ENCODE measurements around the gene DZIP1.

Gene DZIP1

GRCh38 chr13:95643571-95643935 is 953 bp downstream of the DZIP1 start:
- no peak for DNase-seq

- no peak for DNase-seq
These were observed 1.5 kb downstream of the DZIP1 start for GRCh38 chr13:95642999-95643398.

GRCh38 chr13:95642028-95642621 is 2.4 kb downstream of the DZIP1 start:
- DNase-seq, result no peak

- DNase-seq, result no peak
These were observed 3.0 kb downstream of the DZIP1 start for GRCh38 chr13:95641291-95642027.

GRCh38 chr13:95636853-95637252 is 7.7 kb downstream of the DZIP1 start:
- DNase-seq, result no peak

GRCh38 chr13:95630593-95630992 is 13.9 kb downstream of the DZIP1 start:
- no peak for DNase-seq

GRCh38 chr13:95629071-95629470 is 15.4 kb downstream of the DZIP1 start:
- no peak for DNase-seq

- DNase-seq, result no peak
These were observed 16.0 kb downstream of the DZIP1 start for GRCh38 chr13:95628488-95628887.

GRCh38 chr13:95627590-95627989 is 16.9 kb downstream of the DZIP1 start:
- no peak for DNase-seq

- DNase-seq, result no peak
These were observed 17.7 kb downstream of the DZIP1 start for GRCh38 chr13:95626768-95627167.

- DNase-seq, result no peak
These were observed 20.5 kb downstream of the DZIP1 start for GRCh38 chr13:95624020-95624419.

GRCh38 chr13:95623141-95623540 is 21.4 kb downstream of the DZIP1 start:
- no peak for DNase-seq

GRCh38 chr13:95620825-95621498 is 23.5 kb downstream of the DZIP1 start:
- DNase-seq, result no peak

GRCh38 chr13:95620030-95620824 is 24.3 kb downstream of the DZIP1 start:
- DNase-seq, result no peak

GRCh38 chr13:95615539-95615938 is 29.0 kb downstream of the DZIP1 start:
- DNase-seq, result no peak

GRCh38 chr13:95614641-95615245 is 29.8 kb downstream of the DZIP1 start:
- DNase-seq, result no peak

GRCh38 chr13:95608640-95609323 is 35.7 kb downstream of the DZIP1 start:
- no peak for DNase-seq

GRCh38 chr13:95607366-95607765 is 37.1 kb downstream of the DZIP1 start:
- no peak for DNase-seq

- no peak for DNase-seq
These were observed 38.9 kb downstream of the DZIP1 start for GRCh38 chr13:95605448-95606125.

GRCh38 chr13:95604556-95604915 is 40.0 kb downstream of the DZIP1 start:
- DNase-seq, result no peak

GRCh38 chr13:95603887-95604555 is 40.5 kb downstream of the DZIP1 start:
- DNase-seq, result no peak

Measured in stimulated activated CD4-positive, alpha-beta T cell treated with anti-CD3 and anti-CD28 coated beads, Interleukin-4, amount 100 ng/mL, for 4 hours (primary cell).